Calu3 (cell line): ENCODE data around the gene HLA-B. TPM values are rescaled to one million over a fixed set of nuclear protein-coding genes. Genes with fewer than 3 reads are reported as not detected.

Experiments used
- BruUV-seq: library from RNA; stranded (reverse); fragments of 400-500 nt; replicated peaks from 2 replicates; lab custom pipeline; 2021; lab: Mats Ljungman, UMichigan
- CTCF ChIA-PET: fragments of 300-600 bp; sonication (Branson Sonifier 250); formaldehyde crosslinking; loops from one replicate; lab custom pipeline; 2022; ENCODE audit warnings: antibody characterized with exemption; lab: Charles Lee
- DNase-seq: peaks from one replicate; pipeline ENCODE4 v3.0.0; 2022
- H3K27ac Mint-ChIP-seq: one replicate; pipeline ENCODE4 v1.8.0; 2022; ENCODE audit warnings: mixed read lengths; ENCODE audit not compliant: unreplicated experiment
- H3K27me3 Mint-ChIP-seq: one replicate; pipeline ENCODE4 v1.8.0; 2022; ENCODE audit warnings: mixed read lengths; ENCODE audit not compliant: unreplicated experiment
- H3K36me3 Mint-ChIP-seq: one replicate; pipeline ENCODE4 v1.8.0; 2022; ENCODE audit warnings: mild to moderate bottlenecking, moderate library complexity, mixed read lengths; ENCODE audit not compliant: insufficient read depth, unreplicated experiment
- H3K4me1 Mint-ChIP-seq: one replicate; pipeline ENCODE4 v1.8.0; 2022; ENCODE audit warnings: mild to moderate bottlenecking, low read depth, mixed read lengths; ENCODE audit not compliant: unreplicated experiment
- H3K4me3 Mint-ChIP-seq: one replicate; pipeline ENCODE4 v1.8.0; 2022; ENCODE audit warnings: mild to moderate bottlenecking, low read depth, moderate library complexity, mixed read lengths; ENCODE audit not compliant: unreplicated experiment
- H3K9me3 Mint-ChIP-seq: one replicate; pipeline ENCODE4 v1.8.0; 2022; ENCODE audit warnings: low read depth, mixed read lengths; ENCODE audit not compliant: unreplicated experiment
- CTCF ChIP-seq: fragments of 200-600 bp; IDR thresholded peaks from one replicate; pipeline ENCODE4 v1.8.0; 2022; ENCODE audit warnings: antibody characterized with exemption; ENCODE audit not compliant: unreplicated experiment
- intact Hi-C: fragments of 100-400 bp; cut with micrococcal nuclease; formaldehyde crosslinking; loops from one replicate; pipeline ENCODE4 v1.10.0; 2022; ENCODE audit not compliant: unreplicated experiment
- total RNA-seq: library from RNA; stranded (reverse); gene quantifications from 2 replicates; pipeline ENCODE4 v1.2.3, GENCODE V29; 2022

The HLA-B gene
- total RNA-seq, 1 experiment from 2014 or later = 1,078 TPM

- no TSS peak for BruUV-seq
- TF ChIP-seq CTCF = no peak
- Mint-ChIP-seq H3K9me3 (no peaks in the 10 kb centered on the region), H3K4me1 (no peaks in the 10 kb centered on the region), H3K36me3 (no peaks in the 10 kb centered on the region), H3K27me3 (peaks cover 95% of the 10 kb centered on the region), H3K27ac (no peak overlapping the region), H3K4me3 (no peak overlapping the region)
- intact Hi-C loops = no loop called here
- DNase-seq = no peak
- CTCF ChIA-PET = interaction anchor here (0.6 to 2.1 kb wide), 5 partner anchors 10 to 267 kb away, joined by 3 to 6 read pairs (median 4); partner anchors contain the start of gene PSORS1C1
Observed at GRCh38 chr6:31381666-31382065, 24.7 kb upstream of the HLA-B start.

DNA sequence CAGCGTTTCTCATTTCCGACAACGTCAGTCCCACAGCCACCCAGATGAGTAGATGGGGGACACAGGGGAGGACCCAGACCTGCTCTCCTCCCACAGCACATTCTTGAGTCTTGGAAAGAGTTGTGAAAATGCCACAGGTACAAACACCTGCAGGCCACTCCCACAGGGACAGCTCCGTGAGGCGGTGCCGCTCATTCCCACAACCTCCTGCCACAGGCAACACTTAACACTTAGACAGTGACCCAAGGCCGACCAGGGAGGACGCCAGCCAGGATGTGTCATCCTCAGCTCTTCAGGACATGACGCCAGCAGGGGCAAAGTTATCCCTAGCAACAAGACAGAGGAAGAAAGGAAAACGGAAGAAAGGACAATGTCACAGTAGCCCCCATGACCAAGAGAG lies 22.9 kb upstream of the HLA-B start:
- Mint-ChIP-seq H3K36me3 (no peaks in the 10 kb centered on the region), H3K27ac (no peak overlapping the region), H3K4me3 (no peak overlapping the region), H3K9me3 (no peaks in the 10 kb centered on the region), H3K27me3 (peaks cover 78% of the 10 kb centered on the region), H3K4me1 (no peaks in the 10 kb centered on the region)
- intact Hi-C loops = no loop called here
- no peak for DNase-seq
- no peak for TF ChIP-seq CTCF
- no TSS peak for BruUV-seq
- CTCF ChIA-PET = interaction anchor here (0.6 to 2.1 kb wide), 6 partner anchors 19 to 288 kb away, joined by 3 to 6 read pairs (median 4); no protein-coding TSS in a partner anchor

DNA sequence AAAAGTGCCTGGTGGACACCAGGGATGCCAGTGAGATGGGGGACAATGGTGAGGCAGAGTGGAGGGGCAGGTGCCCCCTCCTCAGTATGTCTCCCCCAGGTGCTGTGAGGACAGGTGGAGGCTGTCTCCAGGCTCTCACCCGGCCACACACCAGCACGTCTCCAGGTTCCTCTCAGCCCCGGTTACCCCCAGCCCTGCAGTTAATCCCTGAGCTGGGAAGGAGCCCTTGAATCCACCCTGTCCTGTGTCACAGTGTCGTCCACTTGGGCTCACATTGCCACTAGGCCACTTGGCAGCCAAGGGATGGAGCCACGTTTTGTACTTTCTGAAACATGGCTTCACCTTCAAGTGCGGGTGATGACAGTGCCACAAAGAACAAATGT lies 21.7 kb upstream of the HLA-B start:
- H3K27ac Mint-ChIP-seq = no peak overlapping the region
- no peak for TF ChIP-seq CTCF
- no TSS peak for BruUV-seq

DNA sequence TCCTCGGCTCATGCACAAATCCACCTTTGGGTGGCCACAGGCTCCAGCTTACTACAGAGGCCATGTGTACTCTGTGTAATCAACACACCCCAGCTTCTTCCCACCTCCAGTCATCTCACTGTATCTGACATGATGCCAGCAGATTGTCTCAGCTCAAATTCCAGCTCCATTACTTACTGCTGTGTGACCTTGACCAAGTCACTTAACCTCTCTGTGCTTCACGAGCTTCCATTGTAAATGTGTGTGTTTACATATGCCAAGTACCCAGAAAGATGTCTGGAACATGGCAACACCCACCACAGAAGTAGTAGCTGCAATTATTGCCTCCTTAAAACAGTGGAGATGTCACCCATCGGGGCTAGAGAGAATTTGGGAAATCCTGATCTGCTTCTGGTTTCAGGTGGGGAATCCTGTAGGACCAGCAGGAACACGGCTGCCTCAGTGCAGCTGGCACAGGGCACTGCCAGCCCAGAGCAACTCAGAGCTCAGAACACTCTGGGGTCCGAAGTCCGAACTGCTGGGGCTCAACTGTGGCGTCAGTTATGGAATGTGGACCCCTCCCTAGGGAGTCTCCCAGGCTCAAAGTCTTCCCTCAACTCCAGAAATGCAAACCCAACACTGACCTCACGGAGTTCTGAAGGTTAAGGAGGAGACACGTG lies 21.2 kb upstream of the HLA-B start:
- CTCF ChIA-PET = interaction anchor here (0.5 to 4.3 kb wide), 4 partner anchors 11 to 1200 kb away, joined by 3 to 20 read pairs (median 4); no protein-coding TSS in a partner anchor
- Mint-ChIP-seq H3K27me3 (peaks cover 67% of the 10 kb centered on the region), H3K4me3 (no peak overlapping the region), H3K27ac (no peak overlapping the region), H3K4me1 (no peaks in the 10 kb centered on the region), H3K9me3 (no peaks in the 10 kb centered on the region), H3K36me3 (no peaks in the 10 kb centered on the region)
- BruUV-seq = no TSS peak
- intact Hi-C loops = no loop called here
- TF ChIP-seq CTCF = no peak
- DNase-seq = peak; percentile 35

More for the DNA sequence above, 21.7 kb upstream of the HLA-B start:
- H3K36me3 Mint-ChIP-seq = no peaks in the 10 kb centered on the region
- CTCF ChIA-PET = interaction anchor here (0.5 to 4.3 kb wide), 5 partner anchors 12 to 1201 kb away, joined by 3 to 20 read pairs (median 4); no protein-coding TSS in a partner anchor
- no peaks in the 10 kb centered on the region for H3K9me3 Mint-ChIP-seq
- no peak overlapping the region for H3K4me3 Mint-ChIP-seq
- DNase-seq = no peak
- H3K27me3 Mint-ChIP-seq = peaks cover 67% of the 10 kb centered on the region
- H3K4me1 Mint-ChIP-seq = no peaks in the 10 kb centered on the region
- intact Hi-C loops = no loop called here
